ENCODE results near the gene RHO.

DNA sequence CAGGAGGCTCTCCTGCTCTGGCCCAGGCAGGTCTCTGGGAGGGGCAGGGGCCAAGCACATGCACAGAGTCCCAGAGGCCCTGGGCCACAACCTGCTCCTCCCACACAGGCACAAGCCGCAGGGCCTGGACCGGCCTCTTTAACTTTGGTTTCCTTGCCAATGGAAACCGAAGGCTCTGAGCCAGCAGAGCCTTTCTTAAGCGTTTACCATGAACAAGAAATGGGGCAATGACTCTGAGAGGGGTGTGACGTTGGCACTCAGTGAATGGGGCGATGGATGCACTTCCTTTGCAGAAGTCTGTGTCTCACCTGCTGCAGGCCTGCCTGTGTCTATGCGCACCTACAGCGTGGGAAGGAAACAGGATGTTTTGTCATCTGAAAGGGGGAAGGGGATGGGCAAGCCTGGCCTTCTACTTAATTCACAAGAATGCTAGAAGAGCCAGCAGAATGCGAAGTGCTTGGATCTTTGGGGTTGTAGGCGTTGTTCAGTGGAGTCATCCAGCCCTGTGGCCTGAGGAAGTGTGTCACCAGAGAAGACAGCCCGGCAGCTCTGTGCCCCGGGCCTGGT is 46.6 kb upstream of the RHO start:
- TF ChIP-seq CEBPB (IDR thresholded peaks at IDR 0.05; ENCODE audit: borderline replicate concordance in 1 of 2, low read depth in 2 of 2, low read length in 2 of 2) (no peak), GABPA (IDR thresholded peaks at IDR 0.05; ENCODE audit: low read depth) (no peak), ZNF274 (IDR thresholded peaks at IDR 0.05; ENCODE audit: insufficient read depth, insufficient read length) (no peak), POU2F2 (IDR thresholded peaks at IDR 0.05; ENCODE audit: borderline replicate concordance, low read depth, low read length) (no peak), EZH2 (IDR thresholded peaks at IDR 0.05; ENCODE audit: borderline replicate concordance, control insufficient read depth, low read depth, low read length) (no peak)
- TF ChIP-seq, protein P1, sequence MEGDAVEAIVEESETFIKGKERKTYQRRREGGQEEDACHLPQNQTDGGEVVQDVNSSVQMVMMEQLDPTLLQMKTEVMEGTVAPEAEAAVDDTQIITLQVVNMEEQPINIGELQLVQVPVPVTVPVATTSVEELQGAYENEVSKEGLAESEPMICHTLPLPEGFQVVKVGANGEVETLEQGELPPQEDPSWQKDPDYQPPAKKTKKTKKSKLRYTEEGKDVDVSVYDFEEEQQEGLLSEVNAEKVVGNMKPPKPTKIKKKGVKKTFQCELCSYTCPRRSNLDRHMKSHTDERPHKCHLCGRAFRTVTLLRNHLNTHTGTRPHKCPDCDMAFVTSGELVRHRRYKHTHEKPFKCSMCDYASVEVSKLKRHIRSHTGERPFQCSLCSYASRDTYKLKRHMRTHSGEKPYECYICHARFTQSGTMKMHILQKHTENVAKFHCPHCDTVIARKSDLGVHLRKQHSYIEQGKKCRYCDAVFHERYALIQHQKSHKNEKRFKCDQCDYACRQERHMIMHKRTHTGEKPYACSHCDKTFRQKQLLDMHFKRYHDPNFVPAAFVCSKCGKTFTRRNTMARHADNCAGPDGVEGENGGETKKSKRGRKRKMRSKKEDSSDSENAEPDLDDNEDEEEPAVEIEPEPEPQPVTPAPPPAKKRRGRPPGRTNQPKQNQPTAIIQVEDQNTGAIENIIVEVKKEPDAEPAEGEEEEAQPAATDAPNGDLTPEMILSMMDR (IDR thresholded peaks at IDR 0.05 in 2 of 3, conservative IDR thresholded peaks at IDR 0.05 in 1 of 3; ENCODE audit: control insufficient read depth in 2 of 3, extremely low read depth in 1 of 3, insufficient read depth in 1 of 3, low read depth in 3 of 3, low read length in 3 of 3) = no peak
- TF ChIP-seq, protein P2, sequence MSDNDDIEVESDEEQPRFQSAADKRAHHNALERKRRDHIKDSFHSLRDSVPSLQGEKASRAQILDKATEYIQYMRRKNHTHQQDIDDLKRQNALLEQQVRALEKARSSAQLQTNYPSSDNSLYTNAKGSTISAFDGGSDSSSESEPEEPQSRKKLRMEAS (IDR thresholded peaks at IDR 0.05; ENCODE audit: low read depth, low read length) = no peak
- TF ChIP-seq, protein P3, sequence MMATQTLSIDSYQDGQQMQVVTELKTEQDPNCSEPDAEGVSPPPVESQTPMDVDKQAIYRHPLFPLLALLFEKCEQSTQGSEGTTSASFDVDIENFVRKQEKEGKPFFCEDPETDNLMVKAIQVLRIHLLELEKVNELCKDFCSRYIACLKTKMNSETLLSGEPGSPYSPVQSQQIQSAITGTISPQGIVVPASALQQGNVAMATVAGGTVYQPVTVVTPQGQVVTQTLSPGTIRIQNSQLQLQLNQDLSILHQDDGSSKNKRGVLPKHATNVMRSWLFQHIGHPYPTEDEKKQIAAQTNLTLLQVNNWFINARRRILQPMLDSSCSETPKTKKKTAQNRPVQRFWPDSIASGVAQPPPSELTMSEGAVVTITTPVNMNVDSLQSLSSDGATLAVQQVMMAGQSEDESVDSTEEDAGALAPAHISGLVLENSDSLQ (IDR thresholded peaks at IDR 0.05) = no peak

Data from GM12878 (cell line).